NCI-H128 (cell line): ENCODE results near the gene SAMD4B.
"Not testable (repeated sequence)": the region's sequence is repeated elsewhere in the genome, so short reads cannot be mapped to it uniquely, and the experiment has no call there.

Experiments used
- DNase-seq: peaks from one replicate; lab custom pipeline; 2025; ENCODE audit not compliant: unreplicated experiment; lab: John Stamatoyannopoulos, UW

The SAMD4B gene, protein sequence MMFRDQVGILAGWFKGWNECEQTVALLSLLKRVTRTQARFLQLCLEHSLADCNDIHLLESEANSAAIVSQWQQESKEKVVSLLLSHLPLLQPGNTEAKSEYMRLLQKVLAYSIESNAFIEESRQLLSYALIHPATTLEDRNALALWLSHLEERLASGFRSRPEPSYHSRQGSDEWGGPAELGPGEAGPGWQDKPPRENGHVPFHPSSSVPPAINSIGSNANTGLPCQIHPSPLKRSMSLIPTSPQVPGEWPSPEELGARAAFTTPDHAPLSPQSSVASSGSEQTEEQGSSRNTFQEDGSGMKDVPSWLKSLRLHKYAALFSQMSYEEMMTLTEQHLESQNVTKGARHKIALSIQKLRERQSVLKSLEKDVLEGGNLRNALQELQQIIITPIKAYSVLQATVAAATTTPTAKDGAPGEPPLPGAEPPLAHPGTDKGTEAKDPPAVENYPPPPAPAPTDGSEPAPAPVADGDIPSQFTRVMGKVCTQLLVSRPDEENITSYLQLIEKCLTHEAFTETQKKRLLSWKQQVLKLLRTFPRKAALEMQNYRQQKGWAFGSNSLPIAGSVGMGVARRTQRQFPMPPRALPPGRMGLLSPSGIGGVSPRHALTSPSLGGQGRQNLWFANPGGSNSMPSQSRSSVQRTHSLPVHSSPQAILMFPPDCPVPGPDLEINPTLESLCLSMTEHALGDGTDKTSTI

DNA sequence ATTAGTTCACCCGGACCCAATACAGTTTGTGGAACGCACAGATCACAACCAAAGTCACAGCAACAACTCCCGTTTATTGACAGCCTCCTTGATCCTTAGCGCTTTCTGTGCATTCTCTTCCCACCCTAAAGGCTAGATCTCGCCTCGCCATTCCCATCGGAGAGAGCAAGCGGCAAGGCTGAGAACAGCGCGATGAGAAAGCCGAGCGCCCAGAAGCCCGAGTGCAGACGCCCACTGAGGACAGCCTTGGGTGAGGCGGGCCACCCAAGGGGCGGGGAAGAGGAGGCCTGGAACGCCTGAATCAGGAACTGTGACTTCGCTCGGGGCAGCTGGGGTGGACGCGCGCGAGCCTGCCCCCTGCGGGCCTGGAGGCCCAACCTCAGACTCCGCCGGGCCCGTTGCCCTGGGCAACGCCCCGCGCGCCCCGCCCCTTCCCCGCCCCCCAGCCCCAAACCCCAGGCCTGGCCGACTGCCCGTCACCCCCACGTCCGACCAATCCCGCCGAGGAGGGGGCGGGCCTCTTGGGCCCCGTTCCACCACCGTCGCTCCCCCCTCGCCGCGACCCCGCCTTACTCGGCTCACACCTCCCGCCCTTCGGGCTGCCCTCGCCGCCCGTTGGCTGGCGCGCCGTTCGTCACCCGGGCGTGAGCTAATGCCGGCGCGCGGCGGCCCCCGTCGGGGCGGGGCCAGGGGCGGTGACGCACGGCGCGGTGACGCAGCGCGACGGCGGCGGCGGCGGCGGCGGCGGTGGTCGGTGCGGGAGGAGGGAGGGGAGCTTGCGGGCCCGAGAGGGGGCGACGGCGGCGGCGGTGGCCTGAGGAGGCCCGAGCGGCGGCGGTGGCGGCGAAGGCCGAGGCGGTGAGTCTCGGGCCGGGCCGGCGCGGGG lies at the start of gene SAMD4B:
Gene SAMD4B, plus strand, starts transcription at position 703 of the 886 bp plus-strand sequence. CDS start 14,473 bp downstream, outside the sequence.
- peak; percentile 97 for DNase-seq

DNA sequence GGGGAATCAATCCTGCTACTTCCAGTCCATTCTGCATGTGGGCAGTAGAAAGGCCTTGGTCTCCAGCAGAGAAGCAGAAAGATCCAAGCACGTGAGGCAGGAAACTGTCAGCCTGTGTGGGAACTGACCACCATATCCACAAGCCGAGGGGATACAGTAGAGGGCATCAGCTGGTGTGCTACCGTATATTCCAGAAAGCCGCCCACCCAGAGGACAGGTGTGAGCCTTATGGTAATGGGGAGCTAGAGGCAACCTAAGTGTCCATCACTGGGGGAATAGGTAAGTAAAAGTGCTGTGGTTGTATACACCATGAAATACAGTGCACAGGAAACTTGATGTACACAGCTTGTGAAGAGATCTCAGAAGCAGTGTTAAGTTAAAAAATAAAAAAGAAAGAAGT lies 48.8 kb upstream of the SAMD4B start:
- DNase-seq: no peak

DNA sequence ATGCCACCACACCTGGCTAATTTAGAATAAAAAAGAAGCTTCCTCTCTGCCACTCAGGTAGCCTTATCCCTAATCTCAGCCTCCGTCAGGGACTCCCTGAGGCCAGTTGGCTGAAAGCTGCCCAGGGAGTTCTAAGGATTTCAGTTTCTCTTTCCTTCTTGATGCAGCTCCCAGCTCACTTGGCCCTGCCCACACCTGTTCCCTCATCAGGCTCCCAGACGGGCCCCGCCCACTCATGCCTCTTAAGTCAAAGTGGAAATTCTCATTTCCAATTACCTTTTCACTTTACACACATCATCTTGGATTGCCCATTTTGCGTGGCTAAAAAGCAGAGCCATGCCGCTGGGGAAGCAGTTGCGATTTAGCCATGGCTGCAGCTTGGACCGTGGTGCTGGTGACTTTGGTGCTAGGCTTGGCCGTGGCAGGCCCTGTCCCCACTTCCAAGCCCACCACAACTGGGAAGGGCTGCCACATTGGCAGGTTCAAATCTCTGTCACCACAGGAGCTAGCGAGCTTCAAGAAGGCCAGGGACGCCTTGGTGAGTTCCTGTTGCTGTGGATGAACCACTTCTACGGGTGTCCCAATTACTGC lies 46.1 kb upstream of the SAMD4B start, which contains the start of gene IFNL1:
Gene IFNL1, plus strand, starts transcription at position 353 of the 591 bp plus-strand sequence. Its CDS starts 15 bp downstream, at position 368.
- no peak for DNase-seq

DNA sequence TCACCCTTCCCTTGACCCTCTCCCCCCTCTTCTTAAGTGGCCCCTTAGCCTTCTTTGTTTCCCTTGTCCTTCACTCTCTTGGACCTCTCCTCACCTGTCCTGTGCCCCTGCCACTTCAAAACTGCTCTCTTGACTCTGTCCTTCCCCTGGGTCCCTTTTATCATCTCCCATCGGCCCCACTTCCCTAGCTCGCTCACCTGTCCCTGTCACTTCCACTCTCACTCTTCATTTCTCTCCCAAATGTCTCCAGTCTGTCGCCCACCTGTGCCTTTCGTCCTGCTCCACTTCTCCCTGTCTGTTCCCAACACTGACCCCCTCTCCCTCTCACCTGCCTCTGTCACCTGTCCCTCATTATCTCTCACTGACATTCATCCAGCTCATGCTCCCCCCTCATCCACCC lies 45.3 kb upstream of the SAMD4B start:
- DNase-seq: no peak

DNA sequence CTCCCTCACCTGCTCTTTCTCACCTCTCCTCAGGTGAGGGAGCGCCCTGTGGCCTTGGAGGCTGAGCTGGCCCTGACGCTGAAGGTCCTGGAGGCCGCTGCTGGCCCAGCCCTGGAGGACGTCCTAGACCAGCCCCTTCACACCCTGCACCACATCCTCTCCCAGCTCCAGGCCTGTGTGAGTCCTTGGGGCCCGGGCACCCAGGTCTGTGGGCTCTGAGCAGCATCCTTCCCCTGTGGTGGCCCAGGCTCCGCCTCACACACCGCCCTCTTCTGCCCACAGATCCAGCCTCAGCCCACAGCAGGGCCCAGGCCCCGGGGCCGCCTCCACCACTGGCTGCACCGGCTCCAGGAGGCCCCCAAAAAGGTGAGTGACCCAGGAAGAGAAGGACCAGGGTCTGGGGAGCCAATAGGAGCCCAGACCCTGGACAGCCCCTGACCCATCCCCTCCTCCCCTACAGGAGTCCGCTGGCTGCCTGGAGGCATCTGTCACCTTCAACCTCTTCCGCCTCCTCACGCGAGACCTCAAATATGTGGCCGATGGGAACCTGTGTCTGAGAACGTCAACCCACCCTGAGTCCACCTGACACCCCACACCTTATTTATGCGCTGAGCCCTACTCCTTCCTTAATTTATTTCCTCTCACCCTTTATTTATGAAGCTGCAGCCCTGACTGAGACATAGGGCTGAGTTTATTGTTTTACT lies 44.1 kb upstream of the SAMD4B start:
- DNase-seq: no peak

DNA sequence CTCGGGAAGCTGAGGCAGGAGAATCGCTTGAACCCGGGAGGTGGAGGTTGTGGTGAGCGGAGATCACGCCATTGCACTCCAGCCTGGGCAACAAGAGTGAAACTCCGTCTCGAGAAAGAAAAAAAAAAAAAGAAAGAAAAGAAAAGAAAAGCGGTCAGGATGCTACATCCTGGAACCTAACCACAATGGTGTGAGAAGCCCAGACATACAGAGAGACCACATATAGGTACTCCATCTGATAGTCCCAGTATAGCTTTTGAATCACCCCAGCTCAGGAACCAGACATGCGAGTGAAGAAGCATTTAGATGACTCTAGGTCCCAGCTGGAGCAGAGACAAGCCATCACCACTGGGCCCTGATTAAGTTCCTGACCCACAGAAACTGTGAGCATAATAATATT lies 42.8 kb upstream of the SAMD4B start:
- no peak for DNase-seq

DNA sequence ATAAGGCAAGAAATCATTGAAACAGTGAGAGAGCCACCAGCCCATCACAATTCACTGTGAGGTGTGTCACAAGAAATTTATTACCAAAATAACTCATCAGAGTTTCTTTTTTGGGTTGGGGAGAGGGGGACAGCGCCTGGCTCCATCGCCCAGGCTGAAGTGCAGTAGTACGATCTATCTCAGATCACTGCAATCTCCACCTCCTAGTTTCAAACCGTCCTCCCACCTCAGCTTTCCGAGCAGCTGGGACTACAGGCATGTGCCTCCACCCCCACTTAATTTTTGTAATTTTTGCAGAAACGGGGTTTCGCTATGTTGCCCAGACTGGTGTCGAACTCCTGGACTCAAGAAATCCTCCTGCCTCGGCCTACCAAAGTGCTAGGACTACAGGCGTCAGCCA lies 42.4 kb upstream of the SAMD4B start:
- DNase-seq: no peak

DNA sequence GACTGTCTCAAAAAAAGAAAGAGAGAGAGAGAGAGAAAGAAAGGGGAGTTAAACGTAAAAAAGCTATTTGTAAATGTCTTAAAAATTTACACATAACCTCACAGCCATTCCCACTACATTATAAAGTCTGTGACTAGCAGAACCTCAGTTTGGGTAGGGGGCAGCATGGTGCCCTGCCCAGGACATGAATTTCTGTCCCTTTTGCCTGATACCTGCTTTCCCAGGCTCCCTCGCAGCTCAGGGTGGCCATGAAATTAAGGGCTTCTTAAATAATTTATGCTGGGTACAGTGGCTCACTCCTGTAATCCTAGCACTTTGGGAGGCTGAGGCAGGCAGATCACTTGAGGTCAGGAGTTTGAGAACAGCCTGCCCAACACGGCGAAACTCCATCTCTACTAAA lies 41.2 kb upstream of the SAMD4B start:
- no peak for DNase-seq

DNA sequence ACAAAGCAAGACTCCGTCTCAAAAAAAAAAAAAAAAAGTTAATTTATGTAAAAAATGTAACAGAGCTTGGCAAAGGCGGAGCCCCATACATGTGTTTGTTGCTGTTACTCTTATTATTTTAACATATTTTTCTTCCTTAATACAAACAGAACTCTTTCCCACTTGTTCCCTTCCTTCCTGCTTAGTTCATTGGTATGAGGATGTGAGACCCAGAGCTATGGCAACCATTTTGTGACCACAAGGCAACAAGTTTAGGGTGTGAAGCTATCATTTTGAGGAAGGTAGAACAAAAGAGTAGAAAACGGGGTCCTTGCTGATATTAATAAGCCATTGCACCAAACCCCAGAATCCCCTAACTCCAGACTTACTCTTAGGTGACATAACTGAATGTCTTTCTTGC lies 40.7 kb upstream of the SAMD4B start:
- DNase-seq: no peak

DNA sequence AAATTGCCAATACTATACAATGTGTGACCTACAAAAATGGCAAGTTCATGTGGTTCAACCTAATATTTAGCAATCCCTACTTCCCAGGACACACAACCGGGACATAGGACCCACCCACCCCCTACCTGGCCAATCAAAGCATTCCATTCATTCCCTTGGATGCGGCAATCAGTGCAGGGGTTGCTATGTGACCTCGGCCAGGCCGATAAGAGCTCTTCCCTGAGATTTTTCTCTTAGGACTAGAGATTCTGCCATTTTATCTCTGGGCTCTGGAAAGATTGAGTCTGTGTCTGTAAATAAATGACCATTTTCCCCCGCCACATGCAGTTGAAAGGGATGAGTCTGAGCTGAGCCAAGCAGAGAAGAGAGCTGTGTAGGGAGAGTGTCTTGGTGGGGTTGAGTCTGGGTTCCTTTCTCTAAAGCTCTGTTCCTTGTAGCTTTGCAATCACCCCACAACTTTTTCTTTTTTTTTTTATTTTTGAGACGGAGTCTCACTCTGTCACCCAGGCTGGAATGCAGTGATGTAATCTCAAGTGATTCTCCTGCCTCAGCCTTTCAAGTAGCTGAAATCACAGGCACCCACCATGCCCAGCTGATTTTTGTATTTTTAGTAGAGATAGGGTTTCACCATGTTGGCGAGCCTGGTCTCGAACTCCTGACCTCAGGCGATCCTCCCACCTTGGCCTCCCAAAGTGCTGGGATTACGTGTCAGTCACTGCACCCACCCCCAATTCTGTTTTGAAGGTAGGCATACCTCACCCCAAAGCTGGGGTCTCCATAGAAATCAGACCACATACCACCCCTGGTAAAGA lies 38.6 kb upstream of the SAMD4B start:
- DNase-seq: no peak

DNA sequence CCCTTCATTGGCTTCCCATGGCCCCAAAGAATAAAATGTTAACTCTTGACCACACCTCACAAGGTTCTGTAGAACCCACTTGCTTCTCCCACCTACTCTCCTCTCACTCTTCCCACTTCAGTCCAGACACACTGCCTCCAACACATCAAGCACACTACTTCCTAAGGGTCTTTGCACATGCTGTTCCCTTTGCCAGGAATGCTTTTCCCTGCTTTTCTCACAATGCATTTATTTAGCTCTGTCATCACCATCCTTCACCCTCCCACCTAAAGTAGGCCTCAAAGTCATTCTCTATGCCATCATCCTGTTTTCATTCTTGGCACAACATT lies 38.1 kb upstream of the SAMD4B start:
- DNase-seq: no peak

DNA sequence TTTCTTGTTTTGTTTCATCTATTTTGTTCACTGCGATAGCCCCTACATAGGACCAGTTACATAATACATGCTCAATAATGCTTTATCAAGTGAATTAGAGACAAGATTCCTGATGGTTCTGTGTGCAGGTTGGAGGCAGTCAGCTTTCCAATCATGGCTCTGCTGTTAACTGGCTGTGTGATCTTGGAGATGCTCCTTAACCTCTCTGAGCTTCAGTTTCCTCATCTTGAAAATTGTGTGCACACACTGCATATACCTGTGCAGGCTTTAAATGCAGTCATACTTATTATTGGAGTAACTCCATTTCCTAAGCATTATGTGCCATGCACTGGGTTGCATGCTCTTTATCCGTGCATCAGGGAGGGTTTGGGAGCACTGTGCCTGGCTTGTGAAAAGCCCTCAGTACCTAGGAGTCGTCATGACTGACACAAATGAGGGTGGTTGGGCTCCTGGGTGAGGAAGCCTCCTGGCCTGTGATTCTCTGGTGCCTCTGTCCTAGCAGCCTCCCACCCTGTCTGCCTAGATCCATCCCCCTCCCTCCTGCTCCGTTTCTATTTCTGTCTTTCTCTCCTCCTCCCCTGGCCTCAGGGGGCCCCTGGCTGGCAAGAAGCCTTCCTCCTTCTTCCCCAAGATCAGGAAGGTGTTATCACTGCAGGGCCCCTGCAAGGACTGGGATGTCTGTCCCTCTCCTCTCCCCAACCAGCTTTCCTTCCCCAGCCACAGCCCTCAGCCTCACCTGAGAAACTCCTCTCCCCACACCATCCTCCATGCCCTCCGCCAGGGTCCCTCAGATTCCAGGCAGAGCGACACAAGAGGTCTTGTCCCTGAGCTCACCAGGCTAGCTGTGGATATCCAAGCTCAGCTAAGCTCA lies 37.3 kb upstream of the SAMD4B start:
- DNase-seq: no peak

DNA sequence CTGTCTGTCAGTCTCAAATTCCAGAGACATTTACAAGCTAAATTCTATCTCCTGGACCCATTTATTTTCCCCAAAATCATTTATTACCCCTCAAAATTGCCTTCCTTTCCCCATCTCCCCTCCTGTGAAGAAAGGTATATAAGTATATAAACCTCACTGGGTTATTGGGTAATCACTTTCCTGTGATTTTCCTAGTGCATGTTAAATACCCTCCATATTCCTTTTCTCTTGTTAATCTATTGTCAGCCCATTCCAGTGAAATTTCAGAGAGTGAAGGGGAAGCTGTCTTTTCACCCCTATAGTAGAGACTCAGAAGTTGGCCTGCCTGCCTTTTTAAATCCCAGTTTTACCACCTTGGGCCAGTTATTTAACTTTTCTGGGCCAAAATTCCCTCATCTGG lies 36.1 kb upstream of the SAMD4B start:
- no peak for DNase-seq

DNA sequence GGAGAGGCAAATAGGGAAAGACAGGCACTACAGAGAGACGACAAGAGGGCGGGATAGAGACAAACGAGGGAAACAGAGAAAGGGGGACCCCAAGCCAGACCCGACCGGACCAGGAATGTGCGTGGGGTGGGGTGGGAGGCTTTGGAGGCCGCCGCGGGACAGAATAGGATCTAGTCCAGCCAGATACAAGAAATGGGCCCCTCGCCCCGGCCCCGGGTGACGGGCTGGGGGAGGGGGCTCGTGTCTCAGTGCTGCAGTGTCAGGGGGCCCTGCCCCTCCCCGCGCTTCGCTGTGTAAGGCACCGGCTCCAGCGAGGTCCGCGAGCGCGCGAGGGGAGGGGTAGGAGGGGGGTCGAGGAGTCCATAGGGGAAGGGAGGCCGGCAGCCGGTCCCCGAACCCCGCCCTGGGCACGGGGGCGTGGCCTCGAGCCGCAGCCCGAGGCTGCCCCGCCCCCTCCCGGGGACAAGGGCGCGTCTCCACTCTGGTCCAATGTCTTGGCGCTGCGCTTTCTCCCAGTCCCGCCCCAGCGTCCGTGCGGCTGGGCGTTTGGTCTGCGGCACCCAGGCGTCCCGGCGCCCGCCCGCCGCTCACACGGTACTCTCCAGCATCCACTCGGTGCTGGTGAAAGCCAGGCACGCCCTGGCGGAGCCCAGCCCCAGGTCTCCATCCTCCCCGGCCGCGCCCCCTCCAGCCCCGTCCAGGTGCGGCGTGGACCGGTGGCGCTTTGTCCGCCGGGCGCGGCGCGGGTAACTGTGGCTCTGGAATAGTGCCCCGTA lies 35.0 kb upstream of the SAMD4B start:
- no peak for DNase-seq

DNA sequence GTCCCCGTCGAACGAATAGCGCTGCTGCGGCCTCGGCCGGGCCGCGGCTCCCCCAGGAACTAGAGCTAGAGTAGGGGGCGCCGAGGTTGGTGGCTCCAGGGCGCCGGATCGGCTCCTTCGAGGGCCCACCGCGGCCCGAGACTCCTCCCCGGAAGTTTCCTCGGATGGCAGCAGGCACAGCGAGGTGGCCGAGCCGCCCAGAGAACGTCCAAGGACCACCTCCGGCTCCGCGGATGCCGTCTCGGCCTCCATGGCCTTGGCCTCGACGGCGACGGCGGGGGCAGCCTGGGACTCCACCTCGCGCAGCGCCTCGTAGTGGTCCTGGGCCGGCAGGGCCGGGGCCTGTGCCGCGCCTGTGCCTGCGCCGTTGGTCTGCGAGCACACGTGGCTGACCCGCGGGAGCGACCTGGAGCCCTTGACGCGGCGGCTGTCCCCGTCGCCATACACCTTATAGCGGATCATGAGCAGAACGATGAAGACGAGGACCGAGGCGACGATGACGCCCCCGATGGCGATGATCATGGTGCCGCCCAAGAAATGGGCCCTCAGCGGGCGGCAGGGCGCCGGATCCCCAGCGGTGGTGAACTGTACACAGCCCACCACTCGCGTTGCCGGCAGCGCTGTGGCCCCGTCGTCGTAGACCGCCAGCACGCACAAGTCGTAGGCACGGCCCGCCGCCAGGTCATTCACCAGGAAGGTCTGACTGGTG lies 34.2 kb upstream of the SAMD4B start:
- no peak for DNase-seq

DNA sequence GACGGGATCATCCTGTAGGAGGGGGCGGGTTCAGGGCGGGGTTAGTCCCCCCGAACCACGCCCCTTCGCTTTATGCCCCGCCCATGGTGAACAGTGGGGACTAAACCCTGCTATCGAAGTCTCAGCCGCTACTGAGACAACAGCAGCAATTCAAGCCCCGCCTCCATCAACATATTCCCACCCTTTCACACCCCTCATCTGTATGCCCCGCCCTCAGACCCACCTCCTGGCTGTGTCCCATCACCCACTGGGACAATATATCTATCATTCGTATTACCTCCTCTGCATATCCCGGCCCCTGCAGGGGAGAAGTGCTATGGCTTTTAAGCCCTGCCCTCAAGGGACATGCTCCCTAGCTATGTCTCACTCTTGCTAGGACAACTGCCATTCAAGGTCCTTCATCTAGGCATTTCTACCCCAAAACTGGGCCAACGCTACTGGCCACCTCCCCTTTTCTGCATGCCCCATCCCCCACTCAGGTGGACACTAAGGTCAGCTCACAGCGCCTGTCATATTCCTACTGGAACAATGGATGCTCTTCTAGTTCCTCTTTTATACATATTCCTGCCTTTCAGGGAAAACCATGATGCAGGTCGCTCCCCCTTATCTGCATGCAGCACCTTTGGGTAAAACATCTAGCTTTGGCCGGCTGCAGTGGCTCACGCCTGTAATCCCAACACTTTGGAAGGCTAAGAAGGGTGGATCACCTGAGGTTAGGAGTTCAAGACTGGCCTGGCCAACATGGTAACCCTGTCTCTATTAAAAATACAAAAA lies 33.5 kb upstream of the SAMD4B start:
- DNase-seq: no peak

DNA sequence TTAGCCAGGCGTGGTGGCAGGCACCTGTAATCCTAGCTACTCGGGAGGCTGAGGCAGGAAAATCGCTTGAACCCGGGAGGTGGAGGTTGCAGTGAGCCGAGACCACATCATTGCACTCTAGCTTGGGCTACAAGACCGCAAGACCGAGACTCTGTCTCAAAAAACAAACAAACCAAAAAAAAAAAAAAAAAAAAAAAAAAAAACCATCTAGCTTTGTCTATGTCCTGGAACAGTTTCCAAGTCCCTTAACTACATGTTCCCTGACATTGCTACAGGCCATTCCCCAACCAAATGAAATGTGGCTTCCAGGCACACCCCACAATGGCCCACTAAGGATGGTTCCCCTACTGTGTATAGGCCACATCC lies 32.9 kb upstream of the SAMD4B start:
- DNase-seq: not testable (repeated sequence)
